Myocyte (in vitro differentiated cells): ENCODE data around the gene MANF. TPM values are rescaled to one million over a fixed set of nuclear protein-coding genes. Genes with fewer than 3 reads are reported as not detected.
A peak's percentile ranks its signal among the peaks of the same experiment; 100 is the strongest.
"Not testable (repeated sequence)": the region's sequence is repeated elsewhere in the genome, so short reads cannot be mapped to it uniquely, and the experiment has no call there.

Source experiments
- DNase-seq: peaks from one replicate; pipeline ENCODE4 v3.0.0-alpha.2; 2012; ENCODE audit warnings: low read depth
- polyA plus RNA-seq: library from polyadenylated mRNA; unstranded; fragments of >200 nt; gene quantifications from one replicate; pipeline ENCODE4 v1.2.1, GENCODE V29; 2012; ENCODE audit warnings: missing spikeins
- total RNA-seq: library from RNA; depleted of rRNA; stranded (reverse); fragments of >200 nt; gene quantifications from 2 replicates; pipeline ENCODE4 v1.2.3, GENCODE V29; 2014

The MANF gene
- 65.2 and 129 TPM in 2 replicates for total RNA-seq
- polyA plus RNA-seq, result 161 TPM

- peak; percentile 99 for DNase-seq
These were observed at the start of gene MANF for GRCh38 chr3:51384726-51385473. Gene MANF, plus strand, starts transcription at chr3:51385291. Its CDS starts 52 bp downstream, at chr3:51385343.

- DNase-seq, result no peak
These were observed 48.8 kb upstream of the MANF start for GRCh38 chr3:51336261-51336660.

DNA sequence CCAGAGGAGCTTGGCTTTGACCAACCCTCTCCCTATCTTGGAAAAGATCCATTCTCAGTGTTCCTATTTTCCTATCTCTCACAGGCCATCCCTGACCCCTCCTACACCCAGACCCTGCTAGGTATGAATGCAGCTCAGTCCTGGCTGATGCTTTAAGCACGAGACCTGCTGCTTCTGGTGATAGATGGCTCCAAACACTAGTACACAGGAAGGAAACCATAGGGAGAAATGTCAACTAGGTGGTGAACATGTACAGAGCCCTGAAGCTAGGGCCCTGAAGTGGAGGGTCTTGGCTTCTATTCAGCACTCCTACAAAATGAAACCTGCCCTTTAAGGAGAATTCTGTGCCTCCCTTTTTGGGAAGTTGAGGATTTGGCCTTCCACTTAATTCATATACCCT is 47.4 kb upstream of the MANF start:
- no peak for DNase-seq

- DNase-seq, result no peak
These were observed 46.5 kb upstream of the MANF start for GRCh38 chr3:51338632-51339031.

DNA sequence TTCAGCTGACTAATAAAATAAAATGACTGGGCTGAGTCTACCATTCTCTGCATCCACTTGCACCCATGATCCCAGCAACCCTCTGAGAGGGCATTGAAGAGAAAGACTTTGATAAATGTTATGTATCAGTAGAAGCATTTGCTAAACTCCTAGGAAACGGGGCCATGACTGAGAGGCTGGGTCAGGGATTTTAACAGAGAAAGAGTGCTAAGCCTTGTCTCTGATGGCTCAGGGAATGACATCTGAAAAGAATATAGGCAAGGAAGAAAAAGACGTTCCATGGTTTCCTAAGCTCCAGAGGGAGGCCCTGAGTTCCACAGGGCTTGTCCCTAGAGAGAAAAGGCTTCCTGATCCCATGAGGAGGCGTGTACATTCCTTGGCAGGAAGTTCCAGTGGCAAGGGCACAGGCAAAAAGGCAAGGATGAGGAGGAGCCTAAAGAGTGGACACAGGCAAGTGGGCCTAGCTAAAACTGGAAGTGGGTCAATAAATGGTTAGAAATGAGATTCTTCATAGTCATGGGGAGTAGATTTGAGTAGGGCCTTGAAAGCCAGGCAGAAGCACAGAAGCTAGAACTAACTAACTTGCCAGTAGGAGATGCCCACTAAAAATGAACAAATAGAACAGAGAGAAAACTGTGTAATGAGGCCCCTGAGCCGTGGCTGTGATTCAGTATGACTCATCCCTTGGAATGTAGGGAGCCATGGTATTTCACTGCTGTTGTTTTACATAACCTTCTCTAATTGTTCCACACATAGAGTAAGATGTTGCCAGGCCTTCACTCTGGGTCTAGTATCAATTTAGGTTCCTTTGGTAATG is 44.9 kb upstream of the MANF start:
- peak; percentile 88 for DNase-seq

- peak; percentile 47 for DNase-seq
These were observed 44.0 kb upstream of the MANF start for GRCh38 chr3:51340989-51341636.

DNA sequence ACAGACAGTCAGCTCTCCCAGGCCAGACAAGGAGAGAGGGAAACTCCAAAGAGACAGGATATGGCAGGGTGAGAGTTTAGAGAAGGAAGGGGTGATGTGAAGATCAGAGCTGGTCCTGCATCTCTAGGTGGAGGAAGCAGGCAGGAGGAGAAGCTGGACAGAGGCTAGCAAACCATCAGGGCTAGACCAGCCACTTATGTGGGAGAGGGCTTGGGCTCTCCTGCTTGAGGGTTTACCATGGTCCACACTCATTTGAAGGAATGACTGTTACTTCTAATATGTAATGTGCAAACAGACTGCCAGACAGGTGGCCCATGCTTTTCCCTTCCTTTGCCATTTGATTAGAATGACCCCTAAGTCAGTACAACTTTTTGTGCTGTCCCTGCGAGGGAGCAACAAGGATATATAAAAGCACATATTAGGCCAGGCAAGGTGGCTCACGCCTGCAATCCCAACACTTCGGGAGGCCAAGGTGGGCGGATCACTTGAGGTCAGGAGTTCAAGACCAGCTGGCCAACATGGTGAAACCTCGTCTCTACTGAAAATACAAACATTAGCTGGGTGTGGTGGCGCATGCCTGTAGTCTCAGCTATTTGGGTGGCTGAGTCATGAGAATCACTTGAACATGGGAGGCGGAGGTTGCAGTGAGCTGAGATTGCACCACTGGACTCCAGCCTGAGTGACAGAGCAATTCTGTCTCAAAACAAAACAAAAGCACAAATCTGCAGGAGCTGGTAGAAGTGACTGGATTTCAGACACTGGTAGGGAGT is 41.0 kb upstream of the MANF start:
- peak; percentile 48 for DNase-seq

GRCh38 chr3:51350751-51351150 is 34.3 kb upstream of the MANF start:
- no peak for DNase-seq

DNA sequence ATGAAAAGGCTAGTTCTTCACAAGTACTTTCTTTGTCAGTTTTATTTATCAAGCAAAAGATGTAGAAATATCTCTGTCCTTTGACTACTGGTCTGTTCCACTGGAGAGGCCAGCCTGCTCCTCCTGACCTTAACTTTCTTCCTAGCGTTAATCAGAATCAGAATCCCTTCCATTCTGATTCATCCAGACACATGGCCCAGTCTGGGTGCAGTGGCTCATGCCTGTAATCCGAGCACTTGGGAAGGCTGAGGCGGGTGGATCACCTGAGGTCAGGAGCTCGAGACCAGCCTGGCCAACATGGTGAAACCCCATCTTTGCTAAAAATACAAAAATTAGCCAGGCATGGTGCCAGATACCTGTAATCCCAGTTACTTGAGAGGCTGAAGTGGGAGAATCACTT is 32.0 kb upstream of the MANF start:
- DNase-seq, result no peak

GRCh38 chr3:51353691-51354090 is 31.4 kb upstream of the MANF start:
- DNase-seq, result no peak

DNA sequence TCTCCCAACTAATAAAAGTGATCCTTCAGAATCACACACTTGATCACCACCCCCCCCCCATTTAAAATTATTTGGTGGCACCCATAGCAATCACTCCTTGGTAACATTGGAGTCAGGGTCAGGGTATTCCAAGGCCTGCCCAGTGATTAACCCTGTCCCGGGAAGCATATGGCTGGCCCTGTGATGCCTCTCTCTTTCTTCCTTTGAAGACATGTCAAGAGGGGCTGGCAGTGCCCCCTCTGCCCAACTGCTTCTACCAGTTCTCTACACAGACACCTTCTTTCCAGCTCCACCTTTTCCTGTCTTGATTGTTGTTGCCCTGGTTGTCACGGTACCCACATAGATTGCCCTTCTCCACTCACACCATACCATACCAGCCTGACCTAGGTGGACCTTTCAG is 30.9 kb upstream of the MANF start:
- no peak for DNase-seq

- no peak for DNase-seq
These were observed 30.1 kb upstream of the MANF start for GRCh38 chr3:51354731-51355615.

DNA sequence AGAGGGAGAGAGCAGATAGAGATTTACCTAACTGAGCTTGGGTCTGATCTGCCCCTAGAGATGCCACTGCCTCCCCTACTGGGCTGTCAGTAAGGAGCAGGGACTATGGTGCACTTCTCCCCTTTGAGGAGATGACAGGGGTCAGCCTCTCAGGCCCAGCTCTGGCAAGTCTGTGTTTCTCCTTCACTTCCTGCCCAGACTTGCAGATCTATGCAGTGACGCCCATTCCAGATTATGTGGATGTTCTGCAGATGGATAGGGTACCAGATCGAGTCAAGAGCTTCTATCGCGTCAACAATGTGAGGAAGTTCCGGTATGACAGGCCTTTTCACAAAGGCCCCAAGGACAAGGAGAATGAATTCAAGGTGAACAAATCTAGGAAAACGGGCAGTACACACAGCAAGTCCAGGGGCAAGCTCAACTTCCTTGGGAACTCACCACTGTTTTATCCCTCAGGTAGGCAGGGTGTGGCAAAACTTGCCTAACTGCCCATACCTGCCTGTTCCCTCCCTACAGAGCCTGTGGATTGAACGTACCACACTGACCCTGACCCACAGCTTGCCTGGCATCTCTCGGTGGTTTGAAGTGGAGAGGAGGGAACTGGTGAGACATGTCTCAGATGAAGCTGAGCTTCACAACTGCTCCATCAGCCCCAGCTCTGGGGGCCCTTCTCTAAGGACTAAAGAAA is 29.1 kb upstream of the MANF start:
- no peak for DNase-seq

DNA sequence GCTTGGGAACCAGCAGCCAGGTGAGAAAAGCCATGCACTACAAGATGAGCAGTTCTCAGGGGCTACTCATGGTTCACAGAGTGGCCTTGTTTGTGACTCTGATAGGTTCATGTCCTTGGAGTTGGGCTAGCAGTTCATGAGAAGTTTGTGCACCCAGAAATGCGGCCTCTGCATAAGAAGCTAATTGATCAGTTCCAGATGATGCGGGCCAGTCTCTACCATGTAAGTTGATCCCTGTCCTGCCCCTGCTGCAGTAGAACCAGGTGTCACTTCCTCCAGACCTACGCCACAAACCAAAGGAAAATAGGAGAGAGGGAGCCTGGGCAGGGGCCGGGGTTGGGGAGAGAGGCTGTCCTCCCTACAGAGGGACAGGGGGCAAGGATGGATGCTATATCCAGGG is 27.2 kb upstream of the MANF start:
- DNase-seq, result no peak

- no peak for DNase-seq
These were observed 26.1 kb upstream of the MANF start for GRCh38 chr3:51358981-51359380.

- DNase-seq, result no peak
These were observed 24.3 kb upstream of the MANF start for GRCh38 chr3:51360806-51361205.

GRCh38 chr3:51361746-51362145 is 23.3 kb upstream of the MANF start:
- DNase-seq, result no peak

DNA sequence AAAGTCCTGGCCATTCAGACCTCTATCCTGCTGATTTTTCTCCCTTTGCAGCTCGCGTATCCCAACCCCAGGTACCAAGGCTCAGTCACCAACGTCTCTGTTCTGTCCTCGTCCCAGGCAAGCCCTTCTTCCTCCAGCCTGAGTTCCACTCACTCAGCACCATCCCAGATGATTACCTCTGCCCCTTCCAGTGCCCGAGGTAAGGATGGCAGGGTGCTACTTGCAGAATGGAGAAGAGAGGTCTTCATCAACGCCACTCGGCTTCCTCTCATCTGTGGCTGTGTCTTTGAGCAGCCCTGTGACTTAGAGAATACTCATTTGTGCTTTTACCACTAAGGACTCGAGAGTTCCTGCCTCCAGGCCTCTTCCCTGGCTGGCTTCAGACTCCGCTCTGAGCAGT is 22.6 kb upstream of the MANF start:
- no peak for DNase-seq

DNA sequence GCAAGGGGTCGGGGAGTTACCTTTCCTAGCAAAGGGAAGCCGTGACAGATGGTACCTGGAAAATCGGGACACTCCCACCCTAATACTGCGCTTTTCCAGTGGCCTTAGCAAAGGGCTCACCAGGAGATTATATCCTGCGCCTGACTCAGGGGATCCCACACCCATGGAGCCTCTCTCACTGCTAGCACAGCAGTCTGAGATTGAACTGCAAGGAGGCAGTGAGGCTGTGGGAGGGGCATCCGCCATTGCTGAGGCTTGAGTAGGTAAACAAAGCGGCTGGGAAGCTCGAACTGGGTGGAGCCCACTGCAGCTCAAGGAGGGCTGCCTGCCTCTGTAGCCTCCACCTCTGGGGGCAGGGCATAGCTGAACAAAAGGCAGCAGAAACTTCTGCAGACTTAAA is 16.8 kb upstream of the MANF start:
- not testable (repeated sequence) for DNase-seq
